ENCODE results near the gene ZBTB7B.
"Not testable (repeated sequence)": the region's sequence is repeated elsewhere in the genome, so short reads cannot be mapped to it uniquely, and the experiment has no call there.

Gene ZBTB7B

DNA sequence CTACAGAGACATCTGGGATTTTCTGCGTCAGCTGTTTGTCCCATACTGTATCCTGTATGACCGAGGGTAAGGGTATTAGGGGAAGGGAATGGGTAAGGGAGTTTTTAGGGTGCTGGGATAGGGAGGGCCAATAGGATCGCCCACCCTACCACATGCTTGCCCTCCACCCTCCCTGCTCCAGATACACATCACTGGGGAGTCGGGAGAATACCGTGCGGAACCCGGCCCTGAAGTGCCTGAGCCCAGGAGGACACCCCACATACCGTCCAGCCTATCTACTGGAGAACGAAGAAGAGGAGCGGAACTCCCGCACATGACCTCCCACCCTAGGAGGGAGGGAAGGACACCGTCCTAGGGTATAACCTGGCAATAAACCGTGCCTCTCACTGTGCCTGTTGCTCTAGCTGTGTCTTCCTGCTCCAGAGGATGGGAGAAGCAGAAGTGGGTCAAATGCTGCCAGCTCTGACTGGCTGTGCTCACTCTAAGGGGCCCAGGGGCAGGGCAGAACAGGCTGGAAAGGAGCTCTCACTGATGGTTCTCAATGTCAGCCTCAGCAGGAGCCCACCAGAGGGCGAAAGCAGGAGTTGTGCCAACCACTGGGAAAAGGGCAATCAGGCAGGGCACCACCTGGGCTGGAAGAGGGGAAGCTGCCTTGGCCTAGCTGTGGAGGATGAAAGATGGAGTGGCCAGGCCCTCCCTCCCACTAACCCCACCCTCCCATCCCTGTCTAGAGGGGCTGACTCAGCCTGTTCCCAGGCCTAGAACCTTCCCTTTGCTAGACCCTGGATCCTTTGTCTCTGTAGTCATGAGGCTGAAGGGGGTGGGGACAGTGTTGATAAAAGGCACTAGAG, 9.7 kb upstream of the ZBTB7B start:
- peaks cover 0 to 4% of the 10 kb centered on the region in 2 donors for H3K4me1 ChIP-seq (ENCODE audit: control insufficient read depth in 1 of 2, insufficient read depth in 2 of 2, low read length in 2 of 2)
- peaks cover 13 to 24% of the 10 kb centered on the region in 2 donors for H3K36me3 ChIP-seq (ENCODE audit: control insufficient read depth in 1 of 2, insufficient read depth in 2 of 2, low read length in 2 of 2)
- no peaks in the 10 kb centered on the region for H3K9me3 ChIP-seq (ENCODE audit: control insufficient read depth in 1 of 2, low read length in 2 of 2)
- H3K27me3 ChIP-seq (ENCODE audit: low read depth, low read length) = no peaks in the 10 kb centered on the region
- no peak overlapping the region for H3K4me3 ChIP-seq (ENCODE audit: low read depth in 1 of 2, low read length in 2 of 2)
- no peak overlapping the region for H3K27ac ChIP-seq (ENCODE audit: low read length)

GRCh38 chr1:154993572-154994268, 8.9 kb upstream of the ZBTB7B start, which contains the start of gene LENEP:
LENEP (plus strand) TSS chr1:154993586; CDS start chr1:154993608, 22 bp downstream.
- Histone ChIP-seq H3K9me3 (ENCODE audit: control insufficient read depth in 1 of 2, low read length in 2 of 2) (no peaks in the 10 kb centered on the region), H3K27ac (ENCODE audit: low read length) (no peak within 1 kb of the TSS), H3K27me3 (ENCODE audit: low read depth, low read length) (no peaks in the 10 kb centered on the region), H3K36me3 (ENCODE audit: control insufficient read depth in 1 of 2, insufficient read depth in 2 of 2, low read length in 2 of 2) (peaks cover 5 to 16% of the 10 kb centered on the region in 2 donors), H3K4me1 (ENCODE audit: control insufficient read depth in 1 of 2, insufficient read depth in 2 of 2, low read length in 2 of 2) (peaks cover under 1 to 4% of the 10 kb centered on the region in 2 donors), H3K4me3 (ENCODE audit: low read depth in 1 of 2, low read length in 2 of 2) (no peak within 1 kb of the TSS)

GRCh38 chr1:154994269-154994587, 8.4 kb upstream of the ZBTB7B start:
- Histone ChIP-seq H3K4me1 (ENCODE audit: control insufficient read depth in 1 of 2, insufficient read depth in 2 of 2, low read length in 2 of 2) (peaks cover 4 to 5% of the 10 kb centered on the region in 2 donors), H3K9me3 (ENCODE audit: control insufficient read depth in 1 of 2, low read length in 2 of 2) (no peaks in the 10 kb centered on the region), H3K4me3 (ENCODE audit: low read depth in 1 of 2, low read length in 2 of 2) (no peak overlapping the region), H3K27ac (ENCODE audit: low read length) (no peak overlapping the region), H3K36me3 (ENCODE audit: control insufficient read depth in 1 of 2, insufficient read depth in 2 of 2, low read length in 2 of 2) (peaks cover under 1 to 11% of the 10 kb centered on the region in 2 donors), H3K27me3 (ENCODE audit: low read depth, low read length) (no peaks in the 10 kb centered on the region)

- H3K36me3 ChIP-seq (ENCODE audit: control insufficient read depth in 1 of 2, insufficient read depth in 2 of 2, low read length in 2 of 2) = peaks cover 0 to 11% of the 10 kb centered on the region in 2 donors
- peaks cover 4 to 8% of the 10 kb centered on the region in 2 donors for H3K4me1 ChIP-seq (ENCODE audit: control insufficient read depth in 1 of 2, insufficient read depth in 2 of 2, low read length in 2 of 2)
- no peak overlapping the region for H3K27ac ChIP-seq (ENCODE audit: low read length)
Measured at GRCh38 chr1:154994591-154994990, 8.0 kb upstream of the ZBTB7B start.

GRCh38 chr1:154995301-154995983, 7.2 kb upstream of the ZBTB7B start:
- H3K27ac ChIP-seq (ENCODE audit: low read length); H3K36me3 ChIP-seq (ENCODE audit: control insufficient read depth in 1 of 2, insufficient read depth in 2 of 2, low read length in 2 of 2); H3K4me3 ChIP-seq (ENCODE audit: low read depth in 1 of 2, low read length in 2 of 2); H3K27me3 ChIP-seq (ENCODE audit: low read depth, low read length); H3K9me3 ChIP-seq (ENCODE audit: control insufficient read depth in 1 of 2, low read length in 2 of 2): not testable (repeated sequence)
- peaks cover 4 to 13% of the 10 kb centered on the region in 2 donors for H3K4me1 ChIP-seq (ENCODE audit: control insufficient read depth in 1 of 2, insufficient read depth in 2 of 2, low read length in 2 of 2)

More at GRCh38 chr1:154994591-154994990, 8.0 kb upstream of the ZBTB7B start:
- Histone ChIP-seq H3K9me3 (ENCODE audit: control insufficient read depth in 1 of 2, low read length in 2 of 2) (no peaks in the 10 kb centered on the region), H3K4me3 (ENCODE audit: low read depth in 1 of 2, low read length in 2 of 2) (no peak overlapping the region), H3K27me3 (ENCODE audit: low read depth, low read length) (no peaks in the 10 kb centered on the region)

- Histone ChIP-seq H3K36me3 (ENCODE audit: control insufficient read depth in 1 of 2, insufficient read depth in 2 of 2, low read length in 2 of 2) (peaks cover 0 to 9% of the 10 kb centered on the region in 2 donors), H3K9me3 (ENCODE audit: control insufficient read depth in 1 of 2, low read length in 2 of 2) (no peaks in the 10 kb centered on the region), H3K27me3 (ENCODE audit: low read depth, low read length) (no peaks in the 10 kb centered on the region), H3K4me3 (ENCODE audit: low read depth in 1 of 2, low read length in 2 of 2) (no peak overlapping the region), H3K27ac (ENCODE audit: low read length) (no peak overlapping the region), H3K4me1 (ENCODE audit: control insufficient read depth in 1 of 2, insufficient read depth in 2 of 2, low read length in 2 of 2) (peaks cover 4 to 13% of the 10 kb centered on the region in 2 donors)
Measured at GRCh38 chr1:154996966-154997701, 5.5 kb upstream of the ZBTB7B start.

- no peak overlapping the region for H3K27ac ChIP-seq (ENCODE audit: low read length)
- peaks cover 4 to 13% of the 10 kb centered on the region in 2 donors for H3K4me1 ChIP-seq (ENCODE audit: control insufficient read depth in 1 of 2, insufficient read depth in 2 of 2, low read length in 2 of 2)
- no peaks in the 10 kb centered on the region for H3K27me3 ChIP-seq (ENCODE audit: low read depth, low read length)
- no peak overlapping the region for H3K4me3 ChIP-seq (ENCODE audit: low read depth in 1 of 2, low read length in 2 of 2)
- H3K36me3 ChIP-seq (ENCODE audit: control insufficient read depth in 1 of 2, insufficient read depth in 2 of 2, low read length in 2 of 2) = peaks cover 0 to 5% of the 10 kb centered on the region in 2 donors
- H3K9me3 ChIP-seq (ENCODE audit: control insufficient read depth in 1 of 2, low read length in 2 of 2) = no peaks in the 10 kb centered on the region
Measured at GRCh38 chr1:154998201-154998780, 4.3 kb upstream of the ZBTB7B start.

- Histone ChIP-seq H3K36me3 (ENCODE audit: control insufficient read depth in 1 of 2, insufficient read depth in 2 of 2, low read length in 2 of 2) (peaks cover 0 to 5% of the 10 kb centered on the region in 2 donors), H3K4me1 (ENCODE audit: control insufficient read depth in 1 of 2, insufficient read depth in 2 of 2, low read length in 2 of 2) (peaks cover 4 to 17% of the 10 kb centered on the region in 2 donors), H3K4me3 (ENCODE audit: low read depth in 1 of 2, low read length in 2 of 2) (peak overlapping the region; percentile 16 to 89), H3K27me3 (ENCODE audit: low read depth, low read length) (no peaks in the 10 kb centered on the region), H3K9me3 (ENCODE audit: control insufficient read depth in 1 of 2, low read length in 2 of 2) (no peaks in the 10 kb centered on the region), H3K27ac (ENCODE audit: low read length) (no peak overlapping the region)
Measured at GRCh38 chr1:154998818-154999570, 3.6 kb upstream of the ZBTB7B start.

GRCh38 chr1:154999571-155000410, 2.8 kb upstream of the ZBTB7B start:
- H3K27me3 ChIP-seq (ENCODE audit: low read depth, low read length) = no peaks in the 10 kb centered on the region
- H3K4me3 ChIP-seq (ENCODE audit: low read depth in 1 of 2, low read length in 2 of 2) = peak overlapping the region; percentile 59 to 89
- no peaks in the 10 kb centered on the region for H3K9me3 ChIP-seq (ENCODE audit: control insufficient read depth in 1 of 2, low read length in 2 of 2)
- peaks cover 0 to 5% of the 10 kb centered on the region in 2 donors for H3K36me3 ChIP-seq (ENCODE audit: control insufficient read depth in 1 of 2, insufficient read depth in 2 of 2, low read length in 2 of 2)
- peaks cover 4 to 25% of the 10 kb centered on the region in 2 donors for H3K4me1 ChIP-seq (ENCODE audit: control insufficient read depth in 1 of 2, insufficient read depth in 2 of 2, low read length in 2 of 2)
- peak overlapping the region; percentile 86 for H3K27ac ChIP-seq (ENCODE audit: low read length)
